MCF 10A (cell line): ENCODE results near the gene CARD9. TPM values are rescaled to one million over a fixed set of nuclear protein-coding genes. Genes with fewer than 3 reads are reported as not detected.

Source experiments
- BruUV-seq: library from RNA; stranded (reverse); fragments of 400-500 nt; replicated peaks from 2 replicates; lab custom pipeline; 2021; lab: Mats Ljungman, UMichigan
- CTCF ChIA-PET: fragments of 300-600 bp; sonication (Branson Sonifier 250); formaldehyde crosslinking; extraction: SDS; loops from one replicate; lab custom pipeline; 2021; ENCODE audit warnings: antibody characterized with exemption, inconsistent platforms; lab: Yijun Ruan, JAX
- POLR2A ChIA-PET: fragments of 300-600, 350-650 bp; sonication (Branson Sonifier 250); formaldehyde crosslinking; extraction: SDS; loops from one replicate; lab custom pipeline; 2020; ENCODE audit warnings: antibody characterized with exemption, inconsistent platforms; lab: Yijun Ruan, JAX
- DNase-seq: peaks from one replicate; pipeline ENCODE4 v3.0.0-alpha.2; 2018; ENCODE audit not compliant: unreplicated experiment
- H3K27ac Mint-ChIP-seq: one replicate; pipeline ENCODE4 v1.8.0; 2022; ENCODE audit warnings: mild to moderate bottlenecking, low read depth, mixed read lengths; ENCODE audit not compliant: unreplicated experiment
- H3K27me3 Mint-ChIP-seq: one replicate; pipeline ENCODE4 v1.8.0; 2022; ENCODE audit warnings: mixed read lengths; ENCODE audit not compliant: insufficient read depth, unreplicated experiment
- H3K36me3 Mint-ChIP-seq: one replicate; pipeline ENCODE4 v1.8.0; 2022; ENCODE audit warnings: mild to moderate bottlenecking, moderate library complexity, mixed read lengths; ENCODE audit not compliant: insufficient read depth, unreplicated experiment
- H3K4me1 Mint-ChIP-seq: one replicate; pipeline ENCODE4 v1.8.0; 2022; ENCODE audit warnings: mixed read lengths; ENCODE audit not compliant: insufficient read depth, unreplicated experiment
- H3K4me3 Mint-ChIP-seq: one replicate; pipeline ENCODE4 v1.8.0; 2022; ENCODE audit warnings: mild to moderate bottlenecking, moderate library complexity, mixed read lengths; ENCODE audit not compliant: unreplicated experiment
- H3K9me3 Mint-ChIP-seq: one replicate; pipeline ENCODE4 v1.8.0; 2022; ENCODE audit warnings: mixed read lengths; ENCODE audit not compliant: unreplicated experiment
- intact Hi-C: fragments of 100-400 bp; cut with micrococcal nuclease; formaldehyde crosslinking; loops from 2 replicates; pipeline ENCODE4 v1.14.1; 2022
- total RNA-seq: library from RNA; stranded (reverse); gene quantifications from 2 replicates; pipeline ENCODE4 v1.2.3, GENCODE V29; 2022
- TF ChIP-seq, protein P1 (sequence below): fragments of 200-600 bp; IDR thresholded peaks from one replicate; pipeline ENCODE4 v1.8.0; 2022; ENCODE audit warnings: antibody characterized with exemption, mild to moderate bottlenecking; ENCODE audit not compliant: unreplicated experiment

CARD9 gene
- total RNA-seq, 1 experiment from 2014 or later = 0.33 TPM

DNA sequence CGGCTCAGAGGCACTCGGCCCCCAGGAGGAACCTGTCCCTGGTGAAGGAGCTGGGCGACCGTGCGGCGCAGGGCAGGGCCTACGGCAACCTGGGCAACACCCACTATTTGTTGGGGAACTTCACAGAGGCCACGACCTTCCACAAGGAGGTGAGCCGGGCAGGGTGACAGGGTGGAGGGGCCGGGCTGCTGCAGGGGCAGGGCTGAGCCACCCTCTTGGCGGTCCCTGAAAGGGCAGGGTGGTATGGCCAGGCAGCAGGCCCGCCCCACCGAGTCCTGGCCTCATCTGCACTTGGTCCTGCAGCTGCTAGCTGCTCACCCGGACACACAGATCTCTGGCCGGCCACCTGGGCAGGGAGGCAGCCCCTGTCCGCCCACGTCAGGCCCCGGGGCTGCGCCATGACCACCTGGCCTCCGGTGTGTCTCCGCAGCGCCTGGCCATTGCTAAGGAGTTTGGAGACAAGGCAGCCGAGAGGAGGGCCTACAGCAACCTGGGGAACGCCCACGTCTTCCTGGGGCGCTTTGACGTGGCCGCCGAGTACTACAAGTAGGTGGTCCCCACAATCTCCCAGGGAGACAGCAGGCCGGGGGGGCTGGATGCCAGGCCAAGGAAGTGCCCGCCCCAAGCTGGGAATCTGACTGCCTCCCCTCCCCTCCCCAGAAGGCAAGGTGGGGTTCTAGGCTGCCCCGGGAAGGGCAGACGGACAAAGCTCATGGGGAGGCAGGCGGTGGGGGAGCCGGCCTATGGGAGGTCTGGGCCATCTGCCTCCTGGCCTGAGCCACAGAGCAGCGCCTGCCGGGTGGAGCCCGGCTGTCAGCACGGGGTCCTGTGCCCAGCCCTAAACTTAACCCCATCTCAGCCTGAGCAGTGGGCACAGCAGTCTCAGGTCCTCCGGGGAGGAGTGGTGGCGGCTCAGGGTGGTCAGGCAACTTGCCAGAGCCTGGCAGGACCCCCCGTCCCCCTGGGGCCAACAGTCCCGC, 35.8 kb downstream of the CARD9 start:
- no peaks in the 10 kb centered on the region for H3K4me1 Mint-ChIP-seq
- H3K4me3 Mint-ChIP-seq = no peak overlapping the region
- no peak for DNase-seq
- no peaks in the 10 kb centered on the region for H3K27me3 Mint-ChIP-seq
- intact Hi-C loops = loop anchor here (5.0 kb wide), 1 partner anchor 305 kb away; no protein-coding TSS in a partner anchor
- H3K9me3 Mint-ChIP-seq = no peaks in the 10 kb centered on the region
- H3K27ac Mint-ChIP-seq = no peak overlapping the region
- TF ChIP-seq, protein P1, sequence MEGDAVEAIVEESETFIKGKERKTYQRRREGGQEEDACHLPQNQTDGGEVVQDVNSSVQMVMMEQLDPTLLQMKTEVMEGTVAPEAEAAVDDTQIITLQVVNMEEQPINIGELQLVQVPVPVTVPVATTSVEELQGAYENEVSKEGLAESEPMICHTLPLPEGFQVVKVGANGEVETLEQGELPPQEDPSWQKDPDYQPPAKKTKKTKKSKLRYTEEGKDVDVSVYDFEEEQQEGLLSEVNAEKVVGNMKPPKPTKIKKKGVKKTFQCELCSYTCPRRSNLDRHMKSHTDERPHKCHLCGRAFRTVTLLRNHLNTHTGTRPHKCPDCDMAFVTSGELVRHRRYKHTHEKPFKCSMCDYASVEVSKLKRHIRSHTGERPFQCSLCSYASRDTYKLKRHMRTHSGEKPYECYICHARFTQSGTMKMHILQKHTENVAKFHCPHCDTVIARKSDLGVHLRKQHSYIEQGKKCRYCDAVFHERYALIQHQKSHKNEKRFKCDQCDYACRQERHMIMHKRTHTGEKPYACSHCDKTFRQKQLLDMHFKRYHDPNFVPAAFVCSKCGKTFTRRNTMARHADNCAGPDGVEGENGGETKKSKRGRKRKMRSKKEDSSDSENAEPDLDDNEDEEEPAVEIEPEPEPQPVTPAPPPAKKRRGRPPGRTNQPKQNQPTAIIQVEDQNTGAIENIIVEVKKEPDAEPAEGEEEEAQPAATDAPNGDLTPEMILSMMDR = no peak
- CTCF ChIA-PET = interaction anchor here (0.6 to 1.4 kb wide), 3 partner anchors 9 to 107 kb away, joined by 4 to 7 read pairs (median 5); no protein-coding TSS in a partner anchor
- BruUV-seq = no TSS peak
- H3K36me3 Mint-ChIP-seq = peaks cover 6% of the 10 kb centered on the region
- POLR2A ChIA-PET = interaction anchor here (0.6 to 1.1 kb wide), 2 partner anchors 25 to 335 kb away, joined by 4 read pairs; no protein-coding TSS in a partner anchor

DNA sequence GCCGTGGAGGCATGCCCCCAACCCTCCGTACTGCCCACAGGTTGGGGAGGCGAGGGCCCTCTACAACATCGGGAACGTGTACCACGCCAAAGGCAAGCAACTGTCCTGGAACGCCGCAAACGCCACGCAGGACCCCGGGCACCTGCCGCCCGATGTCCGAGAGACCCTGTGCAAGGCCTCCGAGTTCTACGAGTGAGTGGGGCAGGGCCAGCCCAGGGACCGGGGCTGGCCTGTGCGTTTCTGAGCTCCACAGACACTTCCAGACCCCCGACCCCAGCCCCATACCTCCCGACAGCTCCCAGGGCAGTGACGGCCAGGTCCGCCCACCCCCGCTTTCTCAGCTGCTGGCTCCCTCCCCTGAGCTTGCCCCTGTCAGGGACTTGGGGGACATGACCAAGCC, 36.6 kb downstream of the CARD9 start:
- H3K9me3 Mint-ChIP-seq = no peaks in the 10 kb centered on the region
- DNase-seq = no peak
- H3K4me1 Mint-ChIP-seq = no peaks in the 10 kb centered on the region
- BruUV-seq = no TSS peak
- H3K36me3 Mint-ChIP-seq = peaks cover 6% of the 10 kb centered on the region
- H3K27ac Mint-ChIP-seq = no peak overlapping the region
- no peaks in the 10 kb centered on the region for H3K27me3 Mint-ChIP-seq
- ChIA-PET POLR2A (interaction anchor here (1.1 kb wide), 1 partner anchor 26 kb away, joined by 4 read pairs; no protein-coding TSS in a partner anchor), CTCF (interaction anchor here (0.5 to 1.4 kb wide), 3 partner anchors 8 to 100 kb away, joined by 3 to 5 read pairs (median 3); no protein-coding TSS in a partner anchor)
- intact Hi-C loops = loop anchor here (5.0 kb wide), 1 partner anchor 305 kb away; no protein-coding TSS in a partner anchor
- TF ChIP-seq, protein P1 = no peak
- no peak overlapping the region for H3K4me3 Mint-ChIP-seq

DNA sequence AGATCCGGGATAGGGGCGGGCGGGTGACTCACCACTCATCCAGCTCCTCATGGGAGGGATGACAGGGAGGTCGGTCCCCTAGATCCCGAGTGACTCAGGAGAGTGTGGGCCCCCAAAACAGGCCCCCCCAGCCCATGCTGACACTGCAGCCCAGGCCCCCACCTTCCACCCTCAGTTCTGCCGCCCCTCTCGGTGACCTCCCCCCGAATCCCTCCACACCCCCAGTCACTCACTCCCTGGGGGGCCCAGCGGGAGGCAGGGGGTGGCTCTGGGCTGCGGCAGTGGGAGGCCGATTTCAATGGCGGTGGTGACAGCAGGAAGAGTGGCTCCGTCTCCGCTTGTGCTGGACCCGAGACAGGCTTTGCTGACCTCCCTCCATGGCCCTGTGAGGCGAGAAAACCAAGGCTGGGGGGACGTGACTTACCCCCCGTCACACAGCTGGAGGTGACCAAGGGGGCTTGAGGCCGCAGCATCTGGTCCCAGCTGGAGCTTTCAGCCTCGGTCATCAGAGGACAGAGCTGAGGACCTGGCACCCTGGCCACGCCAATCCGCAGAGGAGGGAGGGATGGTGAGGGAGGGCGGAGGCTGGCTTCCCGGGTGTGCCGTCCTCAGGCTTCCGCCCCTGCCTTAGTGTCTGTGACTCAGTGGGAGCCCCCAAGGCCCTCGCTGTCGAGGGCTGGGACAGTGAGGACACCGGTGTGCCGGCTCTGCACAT, 37.2 kb downstream of the CARD9 start:
- no peaks in the 10 kb centered on the region for H3K4me1 Mint-ChIP-seq
- POLR2A ChIA-PET = no interaction called here

More for the DNA sequence above, 37.2 kb downstream of the CARD9 start:
- no TSS peak for BruUV-seq
- H3K27ac Mint-ChIP-seq = no peak overlapping the region
- TF ChIP-seq, protein P1 = no peak
- DNase-seq = no peak
- intact Hi-C loops = loop anchor here (5.0 kb wide), 1 partner anchor 306 kb away; no protein-coding TSS in a partner anchor
- no peaks in the 10 kb centered on the region for H3K27me3 Mint-ChIP-seq
- H3K4me3 Mint-ChIP-seq = no peak overlapping the region
- CTCF ChIA-PET = interaction anchor here (0.5 to 1.4 kb wide), 6 partner anchors 7 to 152 kb away, joined by 3 to 5 read pairs (median 3); partner anchors contain the start of genes ENTR1 and PMPCA
- no peaks in the 10 kb centered on the region for H3K9me3 Mint-ChIP-seq
- peaks cover 11% of the 10 kb centered on the region for H3K36me3 Mint-ChIP-seq
